ENCODE data around the gene TMEM132D.

DNA sequence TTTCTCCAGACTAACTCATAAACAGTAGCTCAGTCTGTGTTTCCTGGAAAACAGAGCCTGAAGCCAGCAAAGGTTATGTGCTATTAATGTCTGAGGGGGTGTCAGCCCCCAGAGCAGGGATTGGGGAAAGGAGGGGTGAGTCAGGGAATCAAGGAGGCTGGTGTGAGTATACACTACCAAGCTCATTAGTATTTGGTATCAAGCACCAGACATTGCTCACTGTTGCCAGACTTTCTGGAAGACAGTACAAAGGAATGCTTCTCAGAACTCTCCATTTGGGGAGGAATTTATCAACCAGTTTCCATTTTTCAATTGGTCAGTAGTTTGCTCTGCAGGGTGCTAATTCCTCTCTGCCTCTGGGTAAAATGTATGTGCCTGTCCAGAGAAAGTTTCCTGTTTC is 607.2 kb downstream of the TMEM132D start:
- TF ChIP-seq CTCF (IDR thresholded peaks at IDR 0.05; ENCODE audit: low read depth, low read length), result no peak
- no peak for TF ChIP-seq POLR2A (IDR thresholded peaks at IDR 0.05; ENCODE audit: extremely low read depth, insufficient read length)
